Small intestine (tissue), 7 donors: ENCODE results near the gene RBMS1. TPM values are rescaled to one million over a fixed set of nuclear protein-coding genes. Genes with fewer than 3 reads are reported as not detected.
A peak's percentile ranks its signal among the peaks of the same experiment; 100 is the strongest.

Experiments
- DNase-seq, 2 donors: peaks; one replicate each; pipeline versions ENCODE4 v3.0.0 to v3.0.0-alpha.2; 2013
- FAIRE-seq: peaks from 2 replicates; lab custom pipeline; 2012; peaks lifted over from hg19 to GRCh38; lab: Jason Lieb, UNC
- H3K27ac ChIP-seq, 3 donors: one replicate each; pipeline ENCODE4 v1.5.1; 2013; ENCODE audit warnings: low read length in 2 of 3, mild to moderate bottlenecking in 2 of 3, control low read depth in 1 of 3, inconsistent platforms in 1 of 3, low read depth in 1 of 3, moderate library complexity in 1 of 3
- H3K27me3 ChIP-seq, 3 donors: one replicate each; pipeline ENCODE4 v1.6.1; 2013; ENCODE audit warnings: low read length in 3 of 3, inconsistent platforms in 1 of 3; ENCODE audit not compliant: control insufficient read depth in 3 of 3, insufficient read depth in 3 of 3
- H3K36me3 ChIP-seq, 3 donors: one replicate each; pipeline ENCODE4 v1.6.1; 2013; ENCODE audit warnings: low read length in 3 of 3, inconsistent platforms in 1 of 3, low read depth in 1 of 3, mild to moderate bottlenecking in 1 of 3, moderate library complexity in 1 of 3; ENCODE audit not compliant: control insufficient read depth in 3 of 3, insufficient read depth in 2 of 3
- H3K4me1 ChIP-seq, 3 donors: one replicate each; pipeline ENCODE4 v1.6.1; 2013; ENCODE audit warnings: low read length in 2 of 3, inconsistent platforms in 1 of 3, low read depth in 1 of 3, mild to moderate bottlenecking in 1 of 3, moderate library complexity in 1 of 3; ENCODE audit not compliant: control insufficient read depth in 3 of 3, insufficient read depth in 2 of 3
- H3K4me3 ChIP-seq, 3 donors: one replicate each; pipeline ENCODE4 v1.5.1; 2013; ENCODE audit warnings: low read length in 3 of 3, control low read depth in 1 of 3, inconsistent platforms in 1 of 3, low read depth in 1 of 3, mild to moderate bottlenecking in 1 of 3, moderate library complexity in 1 of 3
- H3K9me3 ChIP-seq, 2 donors: one replicate each; pipeline ENCODE4 v1.6.1; 2013; ENCODE audit warnings: low read depth in 1 of 2, low read length in 1 of 2; ENCODE audit not compliant: control insufficient read depth in 2 of 2, insufficient read depth in 1 of 2
- WGBS, 3 donors: extraction: QIAGEN DNeasy Blood & Tissue Kit; methylation state at CpG; one replicate each; pipeline ENCODE4 v1.1.7; 2013; 5-methylcytosine and 5-hydroxymethylcytosine counted together
- polyA plus RNA-seq, 4 donors: library from polyadenylated mRNA; stranded (reverse) in 3 of 4; unstranded in 1 of 4; fragments of 200-250 nt in 3 of 4; fragments of 120-200 nt in 1 of 4; gene quantifications; one replicate each; pipeline versions ENCODE4 v1.2.1 to v1.2.3, GENCODE V29; 2013
- donor health status: healthy with polysubstance abuse.
- donor health status: control.
- donor health status: control.
- donor health status: Bipolar disorder and iron deficiency.
- donor health status: healthy.

Gene RBMS1
- polyA plus RNA-seq, 4 donors = 2.0 to 21.4 (median 10.1) TPM

GRCh38 chr2:160289831-160290230 lies 203.8 kb downstream of the RBMS1 start:
- H3K27ac ChIP-seq = peak overlapping the region in 1 of 3 donors; percentile 21
- no peak overlapping the region for H3K4me3 ChIP-seq
- DNase-seq (no peak), FAIRE-seq (no peak)
- H3K36me3 ChIP-seq = peaks cover 0 to 9% (median 0%) of the 10 kb centered on the region in 3 donors
- WGBS, 3 donors = 80 to 86% (median 84%) methylated on average over 3 of the region's 3 CpGs
- H3K27me3 ChIP-seq = no peaks in the 10 kb centered on the region
- no peaks in the 10 kb centered on the region for H3K9me3 ChIP-seq
- H3K4me1 ChIP-seq = peaks cover 0 to 5% (median 0%) of the 10 kb centered on the region in 3 donors

- peaks cover 0 to under 1% (median 0%) of the 10 kb centered on the region in 3 donors for H3K4me1 ChIP-seq
- no peaks in the 10 kb centered on the region for H3K9me3 ChIP-seq
- no peak overlapping the region for H3K4me3 ChIP-seq
- no peaks in the 10 kb centered on the region for H3K27me3 ChIP-seq
- FAIRE-seq (no peak), DNase-seq (no peak)
- H3K27ac ChIP-seq = no peak overlapping the region
- peaks cover 0 to 9% (median 0%) of the 10 kb centered on the region in 3 donors for H3K36me3 ChIP-seq
- WGBS, 3 donors = 67 to 95% (median 94%) methylated on average over 1 of the region's 1 CpG
These were observed 204.5 kb downstream of the RBMS1 start for GRCh38 chr2:160289126-160289525.

GRCh38 chr2:160288324-160288723 lies 205.3 kb downstream of the RBMS1 start:
- Histone ChIP-seq H3K27ac (peak overlapping the region in 1 of 3 donors; percentile 5), H3K4me3 (no peak overlapping the region), H3K9me3 (no peaks in the 10 kb centered on the region), H3K36me3 (peaks cover 0 to 9% (median 0%) of the 10 kb centered on the region in 3 donors), H3K27me3 (no peaks in the 10 kb centered on the region), H3K4me1 (no peaks in the 10 kb centered on the region)
- FAIRE-seq (no peak), DNase-seq (no peak)
- WGBS, 3 donors = 76 to 84% (median 79%) methylated on average over 2 of the region's 2 CpGs

GRCh38 chr2:160287476-160287875 lies 206.1 kb downstream of the RBMS1 start:
- H3K4me1 ChIP-seq = no peaks in the 10 kb centered on the region
- H3K9me3 ChIP-seq = no peaks in the 10 kb centered on the region
- no peak overlapping the region for H3K4me3 ChIP-seq
- H3K27ac ChIP-seq = no peak overlapping the region
- FAIRE-seq (no peak), DNase-seq (no peak)
- peaks cover 0 to 9% (median 0%) of the 10 kb centered on the region in 3 donors for H3K36me3 ChIP-seq
- H3K27me3 ChIP-seq = no peaks in the 10 kb centered on the region
- 62 to 73% (median 63%) methylated on average over 3 of the region's 3 CpGs for WGBS, 3 donors

- 91 to 92% (median 92%) methylated on average over 5 of the region's 5 CpGs for WGBS, 3 donors
- DNase-seq = no peak
- Histone ChIP-seq H3K36me3 (peaks cover 0 to 9% (median 0%) of the 10 kb centered on the region in 3 donors), H3K4me3 (no peak overlapping the region), H3K27me3 (no peaks in the 10 kb centered on the region), H3K9me3 (no peaks in the 10 kb centered on the region), H3K27ac (no peak overlapping the region), H3K4me1 (no peaks in the 10 kb centered on the region)
- no peak for FAIRE-seq
These were observed 207.1 kb downstream of the RBMS1 start for GRCh38 chr2:160286551-160286950.

- Histone ChIP-seq H3K4me3 (no peak overlapping the region), H3K9me3 (no peaks in the 10 kb centered on the region), H3K27me3 (no peaks in the 10 kb centered on the region), H3K27ac (no peak overlapping the region), H3K36me3 (peaks cover 0 to 9% (median 0%) of the 10 kb centered on the region in 3 donors), H3K4me1 (no peaks in the 10 kb centered on the region)
- DNase-seq (no peak), FAIRE-seq (no peak)
These were observed 209.9 kb downstream of the RBMS1 start for GRCh38 chr2:160283675-160284074.

GRCh38 chr2:160282063-160282580 lies 211.5 kb downstream of the RBMS1 start:
- H3K27ac ChIP-seq = no peak overlapping the region
- 93 to 96% (median 94%) methylated on average over 2 of the region's 2 CpGs for WGBS, 3 donors

GRCh38 chr2:160281213-160281612 lies 212.4 kb downstream of the RBMS1 start:
- 69 to 84% (median 78%) methylated on average over 1 of the region's 1 CpG for WGBS, 3 donors
- peak; percentile 15 for FAIRE-seq
- peaks cover 0 to 13% (median 4%) of the 10 kb centered on the region in 3 donors for H3K36me3 ChIP-seq

More at GRCh38 chr2:160282063-160282580, 211.5 kb downstream of the RBMS1 start:
- no peak for DNase-seq
- Histone ChIP-seq H3K4me3 (no peak overlapping the region), H3K9me3 (no peaks in the 10 kb centered on the region), H3K36me3 (peaks cover 0 to 12% (median 3%) of the 10 kb centered on the region in 3 donors), H3K27me3 (no peaks in the 10 kb centered on the region), H3K4me1 (no peaks in the 10 kb centered on the region)
- no peak for FAIRE-seq

More at GRCh38 chr2:160281213-160281612, 212.4 kb downstream of the RBMS1 start:
- Histone ChIP-seq H3K27ac (no peak overlapping the region), H3K27me3 (no peaks in the 10 kb centered on the region), H3K4me3 (no peak overlapping the region), H3K4me1 (no peaks in the 10 kb centered on the region), H3K9me3 (no peaks in the 10 kb centered on the region)
- peak in 1 of 2 donors; percentile 30 for DNase-seq
